ENCODE data around the gene ZNF571.

- TF ChIP-seq CTCF (IDR thresholded peaks at IDR 0.05) (no peak), POLR2A (IDR thresholded peaks at IDR 0.05) (no peak)
Observed at GRCh38 chr19:37563518-37563917, 31.1 kb downstream of the ZNF571 start.

Measured in lower leg skin (tissue), 3 donors.